Activated gamma-delta T cell (primary cell): ENCODE results near the gene KAZALD1.

Experiments
- DNase-seq: peaks from one replicate; lab custom pipeline; 2025; lab: John Stamatoyannopoulos, UW

The KAZALD1 gene

DNA sequence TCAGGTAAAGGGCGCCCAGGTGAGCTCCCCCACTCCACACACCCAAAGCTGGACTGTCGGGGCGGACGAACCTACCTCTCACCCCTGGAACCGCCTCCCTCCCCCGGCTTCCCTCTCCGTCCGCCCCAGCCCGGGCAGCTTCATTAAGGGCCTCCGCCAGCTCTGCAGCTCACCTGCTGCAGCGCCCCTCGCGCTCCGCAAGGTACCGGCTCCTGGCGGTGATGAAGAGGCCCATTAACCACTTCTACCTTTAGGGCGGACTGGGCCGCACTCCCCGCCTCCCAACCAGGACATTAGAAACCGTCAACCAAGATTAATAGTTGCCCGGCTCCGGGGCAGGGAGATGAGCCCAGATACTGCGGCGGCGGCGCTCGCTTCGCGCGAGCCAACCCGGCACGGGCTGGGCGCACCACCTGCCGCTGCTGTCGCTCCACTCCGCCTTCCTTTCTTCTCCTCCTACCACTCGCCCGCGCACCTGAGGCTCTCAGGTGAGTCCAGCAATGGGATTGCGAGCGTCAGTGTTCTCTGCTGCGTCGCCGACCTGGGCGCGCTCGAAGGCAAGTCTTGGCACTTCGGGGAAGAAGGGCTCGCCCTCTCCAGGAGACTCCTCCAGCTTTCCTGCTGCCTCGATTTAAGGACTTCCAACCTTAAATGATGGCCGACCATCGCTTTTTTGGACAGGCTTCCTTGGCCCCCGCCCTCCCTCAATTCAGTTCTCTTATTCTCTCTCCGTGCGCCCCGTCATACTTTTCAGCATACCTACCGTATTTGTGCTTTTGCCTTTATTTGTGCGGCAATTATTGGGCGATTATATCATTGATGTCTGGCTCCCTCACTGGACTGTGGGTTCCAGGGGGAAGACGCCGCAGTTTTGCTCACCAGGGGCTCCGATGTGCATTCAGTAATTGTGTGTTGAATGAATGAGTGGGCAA lies 13.6 kb upstream of the KAZALD1 start:
- no peak for DNase-seq

GRCh38 chr10:101050208-101051069 lies 11.3 kb upstream of the KAZALD1 start:
- peak; percentile 48 for DNase-seq

DNA sequence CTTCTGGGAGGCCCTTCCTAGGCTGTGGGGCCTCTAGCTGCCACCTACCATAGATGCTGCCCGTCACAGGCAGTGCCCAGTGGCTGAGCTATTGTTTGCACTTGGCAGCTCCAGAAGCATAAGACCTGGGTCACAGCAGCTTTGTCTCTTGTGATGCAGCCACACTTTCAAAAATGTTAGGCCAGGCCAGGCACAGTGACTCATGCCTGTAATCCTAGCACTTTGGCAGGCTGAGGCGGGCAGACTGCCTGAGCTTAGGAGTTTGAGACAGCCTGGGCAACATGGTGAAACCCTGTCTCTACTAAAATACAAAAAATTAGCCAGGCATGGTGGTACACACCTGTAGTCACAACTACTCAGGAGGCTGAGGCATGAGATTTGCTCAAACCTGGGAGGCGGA lies 9.5 kb upstream of the KAZALD1 start:
- DNase-seq = no peak

GRCh38 chr10:101053516-101053915 lies 8.3 kb upstream of the KAZALD1 start:
- DNase-seq = no peak

DNA sequence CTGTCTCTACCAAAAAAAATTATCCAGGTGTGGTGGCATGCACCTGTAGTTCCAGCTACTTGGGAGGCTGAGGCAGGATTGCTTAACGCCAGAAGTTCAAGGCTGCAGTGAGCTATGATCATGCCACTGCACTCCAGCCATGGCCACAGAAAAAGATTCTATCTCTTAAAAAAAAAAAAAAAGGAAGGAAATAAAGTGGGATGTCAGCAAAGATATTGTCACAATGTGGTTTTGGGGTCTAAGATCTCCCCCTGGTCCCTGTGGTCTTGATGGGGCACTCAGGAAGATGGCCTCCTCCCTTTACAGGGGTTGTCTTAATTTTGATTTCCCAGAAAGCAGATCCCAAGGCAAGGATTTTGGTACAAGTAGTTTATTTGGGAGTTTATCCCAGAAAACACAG lies 7.4 kb upstream of the KAZALD1 start:
- DNase-seq = no peak

GRCh38 chr10:101054876-101055275 lies 6.9 kb upstream of the KAZALD1 start:
- DNase-seq = no peak

DNA sequence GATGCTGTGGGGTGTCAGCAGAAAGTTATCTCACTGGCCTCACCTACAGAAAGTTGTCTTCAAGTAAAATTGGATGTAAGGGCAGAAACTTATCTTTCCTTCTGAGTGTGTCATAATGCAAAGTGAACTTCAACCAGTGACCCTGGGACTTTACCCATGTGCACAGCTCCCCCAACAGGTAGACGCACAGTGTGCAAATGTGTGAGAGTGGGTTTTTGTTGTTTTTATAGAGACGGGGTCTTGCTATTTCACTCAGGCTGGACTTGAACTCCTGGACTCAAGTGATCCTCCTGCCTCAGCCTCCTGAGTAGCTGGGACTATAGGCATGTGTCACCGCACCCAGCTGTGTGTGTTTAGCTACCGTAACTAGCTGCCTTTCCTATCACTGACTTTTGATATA lies 6.4 kb upstream of the KAZALD1 start:
- no peak for DNase-seq

DNA sequence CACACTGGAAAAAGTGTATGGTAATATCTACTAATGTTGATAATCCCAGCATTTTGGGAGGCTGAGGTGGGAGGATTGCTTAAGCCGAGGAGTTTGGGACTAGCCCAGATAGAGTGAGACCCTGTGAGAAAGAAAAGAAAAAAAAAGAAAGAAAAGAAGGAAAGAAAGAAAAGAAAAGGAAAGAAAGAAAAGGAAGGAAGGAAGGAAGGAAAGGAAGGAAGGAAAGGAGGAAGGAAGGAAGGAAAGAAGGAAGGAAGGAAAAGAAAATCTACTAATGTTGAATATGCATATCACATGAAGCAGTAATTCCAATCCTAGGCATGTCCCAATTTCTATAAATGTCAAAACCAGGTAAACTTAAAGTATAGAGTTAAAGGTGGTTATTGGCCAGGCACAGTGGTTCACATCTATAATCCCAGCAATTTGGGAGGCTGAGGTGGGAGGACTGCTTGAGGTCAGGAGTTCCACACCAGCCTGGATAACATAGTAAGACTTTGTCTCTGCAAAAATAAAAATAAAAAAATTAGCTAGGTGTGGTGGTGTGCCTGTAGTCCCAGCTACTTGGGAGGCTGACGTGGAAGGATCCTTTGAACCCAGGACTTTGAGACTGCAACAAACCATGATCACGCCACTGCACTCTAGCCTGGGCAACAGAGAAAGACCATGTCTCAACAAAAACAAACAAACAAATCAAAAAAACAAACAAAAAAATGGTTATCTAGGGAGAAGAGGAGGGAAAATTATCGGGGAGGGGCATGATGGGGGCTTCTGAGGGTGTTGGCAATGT lies 5.2 kb upstream of the KAZALD1 start:
- no peak for DNase-seq

- DNase-seq = no peak
These were observed 1.5 kb upstream of the KAZALD1 start for GRCh38 chr10:101060036-101060950.

GRCh38 chr10:101060951-101061623 lies 702 bp upstream of the KAZALD1 start:
- peak; percentile 75 for DNase-seq

DNA sequence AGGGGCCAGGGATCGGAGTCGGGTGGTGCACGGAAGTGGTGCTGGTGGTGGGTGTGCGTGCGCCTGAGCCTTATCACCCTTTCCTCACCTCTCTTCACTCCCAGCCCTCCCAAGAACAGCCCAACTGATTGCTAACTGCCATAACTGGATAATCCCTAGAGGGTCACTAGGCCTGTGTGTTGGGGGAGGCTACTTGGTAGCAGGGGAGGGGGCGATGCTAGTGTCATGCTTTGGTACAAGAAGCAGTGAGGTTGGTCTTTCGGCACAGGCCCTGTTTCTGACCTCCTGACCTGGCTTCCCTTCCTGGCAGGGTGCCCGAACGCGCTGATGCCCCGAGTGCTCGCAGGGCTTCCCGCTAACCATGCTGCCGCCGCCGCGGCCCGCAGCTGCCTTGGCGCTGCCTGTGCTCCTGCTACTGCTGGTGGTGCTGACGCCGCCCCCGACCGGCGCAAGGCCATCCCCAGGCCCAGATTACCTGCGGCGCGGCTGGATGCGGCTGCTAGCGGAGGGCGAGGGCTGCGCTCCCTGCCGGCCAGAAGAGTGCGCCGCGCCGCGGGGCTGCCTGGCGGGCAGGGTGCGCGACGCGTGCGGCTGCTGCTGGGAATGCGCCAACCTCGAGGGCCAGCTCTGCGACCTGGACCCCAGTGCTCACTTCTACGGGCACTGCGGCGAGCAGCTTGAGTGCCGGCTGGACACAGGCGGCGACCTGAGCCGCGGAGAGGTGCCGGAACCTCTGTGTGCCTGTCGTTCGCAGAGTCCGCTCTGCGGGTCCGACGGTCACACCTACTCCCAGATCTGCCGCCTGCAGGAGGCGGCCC lies 652 bp downstream of the KAZALD1 start:
- peak; percentile 25 for DNase-seq

DNA sequence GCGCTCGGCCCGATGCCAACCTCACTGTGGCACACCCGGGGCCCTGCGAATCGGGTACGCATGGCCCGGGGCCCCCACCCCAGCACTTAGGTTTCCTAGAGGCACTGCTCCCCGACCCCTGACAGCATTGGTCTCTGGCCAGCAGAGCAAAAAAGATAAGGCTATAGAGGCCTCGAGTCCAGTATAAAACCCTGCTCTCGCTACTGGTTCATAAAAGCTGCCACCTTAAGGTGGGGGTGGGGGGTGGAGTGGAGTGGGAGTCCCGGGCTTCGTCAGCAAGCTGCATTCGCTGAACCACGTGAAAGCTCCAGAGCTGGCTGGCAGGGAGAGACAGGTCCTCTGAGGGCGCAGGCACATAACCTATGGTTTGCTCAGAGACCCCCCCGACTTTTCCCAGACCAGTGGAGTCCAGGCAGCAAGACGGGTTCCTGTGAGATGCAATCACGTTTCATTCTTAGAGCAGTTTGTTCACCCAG lies 1.3 kb downstream of the KAZALD1 start:
- no peak for DNase-seq

DNA sequence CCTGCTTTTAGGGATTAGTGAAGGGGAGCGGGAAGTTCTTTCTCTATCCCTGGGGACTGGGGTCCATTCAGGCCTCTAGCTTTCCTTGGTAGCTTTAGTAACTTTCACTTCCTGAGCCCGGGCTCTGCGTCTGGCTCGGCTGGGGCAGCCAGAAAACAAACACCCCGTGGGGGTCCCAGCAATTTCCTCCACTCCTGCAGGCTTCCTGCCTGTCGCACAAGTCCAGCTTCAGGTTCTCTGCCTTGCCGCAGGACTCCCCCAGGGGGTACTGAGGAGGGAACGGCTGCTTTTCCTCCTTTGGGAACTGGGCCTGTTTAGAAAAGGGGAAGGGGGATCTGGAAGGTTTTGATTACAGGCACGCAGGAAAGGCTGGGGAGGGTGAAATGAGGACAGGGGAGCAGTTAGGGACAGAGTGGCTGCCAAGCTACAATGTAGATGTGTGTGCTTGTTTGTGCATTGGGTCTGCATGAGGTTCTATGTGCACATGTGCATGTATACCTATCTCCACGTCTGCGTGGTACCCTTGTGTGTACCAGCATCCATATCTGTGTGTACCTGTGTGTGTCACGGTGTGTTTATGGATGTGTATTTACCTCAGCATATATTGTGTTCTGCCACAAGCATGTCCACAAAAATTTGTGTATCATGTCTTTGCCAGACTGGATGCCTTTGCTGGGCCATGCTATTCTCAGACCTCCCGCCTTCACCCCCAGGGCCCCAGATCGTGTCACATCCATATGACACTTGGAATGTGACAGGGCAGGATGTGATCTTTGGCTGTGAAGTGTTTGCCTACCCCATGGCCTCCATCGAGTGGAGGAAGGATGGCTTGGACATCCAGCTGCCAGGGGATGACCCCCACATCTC lies 2.0 kb downstream of the KAZALD1 start:
- DNase-seq = no peak

DNA sequence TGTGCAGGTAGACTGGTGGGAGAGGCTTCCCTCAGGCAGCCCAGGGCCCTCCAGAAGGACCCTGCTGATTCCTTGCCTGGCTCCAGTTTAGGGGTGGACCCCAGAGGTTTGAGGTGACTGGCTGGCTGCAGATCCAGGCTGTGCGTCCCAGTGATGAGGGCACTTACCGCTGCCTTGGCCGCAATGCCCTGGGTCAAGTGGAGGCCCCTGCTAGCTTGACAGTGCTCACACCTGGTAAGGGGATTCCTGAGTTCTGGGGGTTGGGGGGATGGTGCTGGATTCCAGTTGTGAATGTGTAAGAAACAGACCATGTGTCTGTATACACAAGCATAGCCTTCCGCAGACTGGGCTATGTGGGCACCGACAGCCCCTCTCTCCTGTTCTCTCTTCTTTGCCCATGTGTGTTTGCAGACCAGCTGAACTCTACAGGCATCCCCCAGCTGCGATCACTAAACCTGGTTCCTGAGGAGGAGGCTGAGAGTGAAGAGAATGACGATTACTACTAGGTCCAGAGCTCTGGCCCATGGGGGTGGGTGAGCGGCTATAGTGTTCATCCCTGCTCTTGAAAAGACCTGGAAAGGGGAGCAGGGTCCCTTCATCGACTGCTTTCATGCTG lies 2.7 kb downstream of the KAZALD1 start:
- no peak for DNase-seq

GRCh38 chr10:101065481-101066145 lies 3.8 kb downstream of the KAZALD1 start:
- DNase-seq = no peak

DNA sequence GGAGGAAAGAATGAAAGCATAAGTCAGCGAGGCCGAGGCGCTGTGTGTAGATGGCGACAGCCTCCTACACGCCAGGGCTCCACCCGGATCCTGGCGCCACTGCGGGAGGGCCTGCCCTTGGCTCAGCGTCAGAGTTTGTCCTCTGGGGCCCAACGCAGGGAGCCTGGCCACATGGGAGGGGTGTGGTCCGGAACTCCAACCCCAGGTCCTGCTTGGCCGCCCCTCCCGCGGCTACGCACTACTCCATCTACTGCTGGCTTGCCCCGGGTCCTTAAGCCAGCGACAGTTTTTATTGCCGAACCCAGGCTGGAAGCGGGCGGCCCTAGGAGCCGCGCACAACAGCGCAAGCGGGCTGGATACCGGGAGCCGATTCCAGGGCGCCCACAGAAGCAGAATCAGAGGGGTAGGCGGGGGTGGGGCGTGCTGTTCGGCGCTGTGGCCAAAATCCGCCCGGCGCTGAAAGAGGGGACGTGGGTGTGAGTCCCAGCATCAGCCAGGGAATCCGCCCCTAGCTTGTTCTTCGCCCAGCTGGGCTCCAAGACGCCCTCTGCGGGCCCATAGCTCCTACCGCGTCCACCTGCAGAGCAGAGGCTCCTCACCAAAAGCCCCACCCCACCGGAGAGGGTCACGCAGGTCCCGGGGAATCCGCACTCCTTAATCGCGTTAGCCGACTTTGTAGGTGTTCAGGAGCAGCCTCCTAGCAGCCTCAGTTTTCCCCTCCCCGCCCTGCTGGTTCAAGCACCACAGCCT lies 4.5 kb downstream of the KAZALD1 start:
- no peak for DNase-seq

DNA sequence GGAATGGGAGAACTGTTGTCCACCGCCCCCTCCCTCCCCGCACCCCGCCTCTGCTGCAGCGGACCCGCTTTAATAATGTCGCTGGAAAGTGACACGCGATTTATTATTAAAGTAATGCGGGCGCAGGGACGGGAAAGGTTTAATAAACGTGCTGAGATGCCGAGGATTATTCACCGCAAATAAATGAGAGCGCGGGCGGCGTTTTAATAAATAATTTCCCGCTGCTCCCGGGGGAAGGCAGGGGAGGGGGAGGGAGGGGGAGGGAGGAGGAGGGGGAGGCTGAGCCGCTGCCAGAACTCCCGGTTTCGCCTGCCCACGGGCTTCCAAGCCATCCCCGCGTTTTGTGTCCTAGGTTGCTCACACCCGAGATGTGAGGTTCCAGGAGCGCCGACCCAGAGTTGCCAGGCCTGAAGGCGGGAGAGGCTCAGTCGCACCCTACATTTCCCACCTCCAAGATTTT lies 5.1 kb downstream of the KAZALD1 start:
- no peak for DNase-seq
